HEK293 (cell line): Measurements from ENCODE around the gene BTBD7.
"Not testable (repeated sequence)": the region's sequence is repeated elsewhere in the genome, so short reads cannot be mapped to it uniquely, and the experiment has no call there.

ENCODE experiments used
- CTCF ChIA-PET: fragments of 350-600 bp; formaldehyde crosslinking; extraction: SDS; loops from one replicate; lab custom pipeline; 2021; ENCODE audit warnings: antibody characterized with exemption; lab: Yijun Ruan, JAX
- POLR2A ChIA-PET: fragments of 300-600 bp; formaldehyde crosslinking; extraction: SDS; loops from one replicate; lab custom pipeline; 2020; ENCODE audit warnings: antibody characterized with exemption, inconsistent platforms; lab: Yijun Ruan, JAX
- H3K27ac ChIP-seq: fragments of 200-500 bp; sonication (Bioruptor generic); 2 replicates; pipeline ENCODE4 v1.5.1; 2014; ENCODE audit warnings: low read depth, low read length, control low read depth, inconsistent platforms; ENCODE audit errors: extremely low read depth
- H3K36me3 ChIP-seq, 2 experiments: fragments of 200-500 bp in 1 of 2; sonication (Bioruptor generic) in 1 of 2; 1 replicate in 1 of 2; 2 replicates in 1 of 2; pipeline ENCODE4 v1.5.1; 2014 to 2017; ENCODE audit warnings: inconsistent platforms in 2 of 2, low read length in 2 of 2; ENCODE audit not compliant: control insufficient read depth in 2 of 2, insufficient read depth in 1 of 2
- H3K4me1 ChIP-seq: fragments of 200-500 bp; sonication (Bioruptor generic); 2 replicates; pipeline ENCODE4 v1.5.1; 2014; ENCODE audit warnings: mild to moderate bottlenecking, low read length, inconsistent platforms; ENCODE audit not compliant: control insufficient read depth, insufficient read depth
- H3K4me3 ChIP-seq: 2 replicates; pipeline ENCODE4 v1.5.1; 2011; ENCODE audit warnings: low read depth, mild to moderate bottlenecking, control low read depth, low read length, moderate library complexity
- H3K9me3 ChIP-seq: fragments of 200-500 bp; sonication (Bioruptor generic); 2 replicates; pipeline ENCODE4 v1.5.1; 2014; ENCODE audit warnings: low read depth, low read length, inconsistent platforms; ENCODE audit not compliant: control insufficient read depth, insufficient read depth
- BCL11B ChIP-seq: fragments of 450-650 bp; formaldehyde crosslinking; IDR thresholded peaks from 2 replicates; pipeline ENCODE4 v1.5.1; 2016; ENCODE audit warnings: low read depth, missing biosample characterization, missing genetic modification characterization
- GLI4 ChIP-seq: fragments of 450-650 bp; formaldehyde crosslinking; IDR thresholded peaks from 2 replicates; pipeline ENCODE4 v1.5.1; 2016; ENCODE audit warnings: missing biosample characterization, missing genetic modification characterization
- IKZF3 ChIP-seq: fragments of 450-650 bp; IDR thresholded peaks from 2 replicates; pipeline ENCODE4 v1.5.0; 2018; ENCODE audit warnings: missing biosample characterization, mild to moderate bottlenecking, missing genetic modification characterization, moderate library complexity
- KLF10 ChIP-seq: fragments of 450-650 bp; IDR thresholded peaks from 2 replicates; pipeline ENCODE4 v1.5.1; 2018; ENCODE audit warnings: missing biosample characterization, mild to moderate bottlenecking, missing genetic modification characterization
- RBAK ChIP-seq: fragments of 450-650 bp; formaldehyde crosslinking; IDR thresholded peaks from 2 replicates; pipeline ENCODE4 v1.5.1; 2016; ENCODE audit warnings: missing biosample characterization, missing genetic modification characterization
- TRIM28 ChIP-seq: IDR thresholded peaks from 2 replicates; pipeline ENCODE4 v1.6.1; 2011; ENCODE audit warnings: low read length, control low read depth, borderline replicate concordance
- WT1 ChIP-seq: fragments of 450-650 bp; formaldehyde crosslinking; IDR thresholded peaks from 2 replicates; pipeline ENCODE4 v1.5.1; 2016; ENCODE audit warnings: missing biosample characterization, missing genetic modification characterization
- ZBTB21 ChIP-seq: fragments of 450-650 bp; formaldehyde crosslinking; IDR thresholded peaks from 2 replicates; pipeline ENCODE4 v1.5.1; 2017; ENCODE audit warnings: missing biosample characterization, missing genetic modification characterization
- ZNF184 ChIP-seq: fragments of 450-650 bp; IDR thresholded peaks from 2 replicates; pipeline ENCODE4 v1.5.1; 2018; ENCODE audit warnings: missing biosample characterization, mild to moderate bottlenecking, missing genetic modification characterization
- ZNF292 ChIP-seq: fragments of 450-650 bp; formaldehyde crosslinking; IDR thresholded peaks from 2 replicates; pipeline ENCODE4 v1.5.1; 2016; ENCODE audit warnings: low read depth, missing biosample characterization, missing genetic modification characterization, borderline replicate concordance
- ZNF335 ChIP-seq: fragments of 450-650 bp; formaldehyde crosslinking; conservative IDR thresholded peaks from 2 replicates; pipeline ENCODE4 v1.5.1; 2016; ENCODE audit warnings: missing biosample characterization, missing genetic modification characterization
- ZNF514 ChIP-seq: fragments of 450-650 bp; formaldehyde crosslinking; IDR thresholded peaks from 2 replicates; pipeline ENCODE4 v1.5.1; 2016; ENCODE audit warnings: missing biosample characterization, missing genetic modification characterization
- ZNF596 ChIP-seq: fragments of 450-650 bp; IDR thresholded peaks from 2 replicates; pipeline ENCODE4 v1.5.0; 2018; ENCODE audit warnings: missing biosample characterization, mild to moderate bottlenecking, missing genetic modification characterization, moderate library complexity
- ZNF629 ChIP-seq: fragments of 450-650 bp; formaldehyde crosslinking; IDR thresholded peaks from 2 replicates; pipeline ENCODE4 v1.5.1; 2017; ENCODE audit warnings: missing biosample characterization, missing genetic modification characterization
- ZNF658 ChIP-seq: fragments of 450-650 bp; formaldehyde crosslinking; IDR thresholded peaks from 2 replicates; pipeline ENCODE4; 2016; ENCODE audit warnings: missing biosample characterization, missing genetic modification characterization
- ZNF664 ChIP-seq: fragments of 450-650 bp; formaldehyde crosslinking; IDR thresholded peaks from 2 replicates; pipeline ENCODE4 v1.5.1; 2016; ENCODE audit warnings: missing biosample characterization, missing genetic modification characterization
- ZNF692 ChIP-seq: fragments of 450-650 bp; formaldehyde crosslinking; IDR thresholded peaks from 2 replicates; pipeline ENCODE4 v1.5.1; 2016; ENCODE audit warnings: missing biosample characterization, missing genetic modification characterization
- ZSCAN5A ChIP-seq: fragments of 450-650 bp; formaldehyde crosslinking; IDR thresholded peaks from 2 replicates; pipeline ENCODE4 v1.5.1; 2016; ENCODE audit warnings: missing biosample characterization, missing genetic modification characterization
- TF ChIP-seq, protein P1 (sequence below): fragments of 450-650 bp; formaldehyde crosslinking; IDR thresholded peaks from 2 replicates; pipeline ENCODE4 v1.5.1; 2016; ENCODE audit warnings: missing biosample characterization, missing genetic modification characterization
- TF ChIP-seq, protein P2 (sequence below): fragments of 450-650 bp; formaldehyde crosslinking; IDR thresholded peaks from 2 replicates; pipeline ENCODE4 v1.5.1; 2016; ENCODE audit warnings: missing biosample characterization, missing genetic modification characterization, low read depth
- TF ChIP-seq, protein P3 (sequence below): fragments of 450-650 bp; formaldehyde crosslinking; IDR thresholded peaks from 2 replicates; pipeline ENCODE4 v1.5.1; 2016; ENCODE audit warnings: missing biosample characterization, missing genetic modification characterization

The BTBD7 gene

DNA sequence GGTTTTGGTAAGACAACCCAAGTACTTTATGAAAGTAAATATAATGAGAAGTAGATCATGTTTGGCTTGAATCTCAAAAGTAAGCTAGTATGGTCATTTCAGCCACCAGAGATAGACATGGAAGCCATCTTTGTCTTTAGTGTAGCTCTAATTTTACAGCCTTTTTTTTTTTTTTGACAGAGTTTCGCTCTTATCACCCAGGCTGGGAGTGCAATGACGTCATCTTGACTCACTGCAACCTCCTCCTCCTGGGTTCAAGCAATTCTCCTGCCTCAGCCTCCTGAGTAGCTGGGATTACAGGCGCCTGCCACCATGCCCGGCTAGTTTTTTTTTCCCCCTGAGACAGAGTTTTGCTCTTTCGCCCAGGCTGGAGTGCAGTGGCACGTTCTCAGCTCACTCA lies 22.0 kb upstream of the BTBD7 start:
- H3K9me3 ChIP-seq, POLR2A ChIA-PET, H3K4me3 ChIP-seq, H3K27ac ChIP-seq, H3K4me1 ChIP-seq, H3K36me3 ChIP-seq: not testable (repeated sequence)
- CTCF ChIA-PET, result interaction anchor here (0.6 kb wide), 2 partner anchors 13 to 235 kb away, joined by 3 to 4 read pairs; no protein-coding TSS in a partner anchor
- TF ChIP-seq ZBTB21 (tag by site-specific recombination) (0 out of 2 replicates have a peak, but pooled peaks have one; percentile 30), ZNF629 (tag by site-specific recombination) (peak; percentile 56; the same call in 1 of the 2 replicates)
- TF ChIP-seq, protein P1, sequence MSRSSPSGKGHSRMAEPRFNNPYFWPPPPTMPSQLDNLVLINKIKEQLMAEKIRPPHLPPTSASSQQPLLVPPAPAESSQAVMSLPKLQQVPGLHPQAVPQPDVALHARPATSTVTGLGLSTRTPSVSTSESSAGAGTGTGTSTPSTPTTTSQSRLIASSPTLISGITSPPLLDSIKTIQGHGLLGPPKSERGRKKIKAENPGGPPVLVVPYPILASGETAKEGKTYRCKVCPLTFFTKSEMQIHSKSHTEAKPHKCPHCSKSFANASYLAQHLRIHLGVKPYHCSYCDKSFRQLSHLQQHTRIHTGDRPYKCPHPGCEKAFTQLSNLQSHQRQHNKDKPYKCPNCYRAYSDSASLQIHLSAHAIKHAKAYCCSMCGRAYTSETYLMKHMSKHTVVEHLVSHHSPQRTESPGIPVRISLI (tag by site-specific recombination), result 0 out of 2 replicates have a peak, but pooled peaks have one; percentile 12
- TF ChIP-seq, protein P2, sequence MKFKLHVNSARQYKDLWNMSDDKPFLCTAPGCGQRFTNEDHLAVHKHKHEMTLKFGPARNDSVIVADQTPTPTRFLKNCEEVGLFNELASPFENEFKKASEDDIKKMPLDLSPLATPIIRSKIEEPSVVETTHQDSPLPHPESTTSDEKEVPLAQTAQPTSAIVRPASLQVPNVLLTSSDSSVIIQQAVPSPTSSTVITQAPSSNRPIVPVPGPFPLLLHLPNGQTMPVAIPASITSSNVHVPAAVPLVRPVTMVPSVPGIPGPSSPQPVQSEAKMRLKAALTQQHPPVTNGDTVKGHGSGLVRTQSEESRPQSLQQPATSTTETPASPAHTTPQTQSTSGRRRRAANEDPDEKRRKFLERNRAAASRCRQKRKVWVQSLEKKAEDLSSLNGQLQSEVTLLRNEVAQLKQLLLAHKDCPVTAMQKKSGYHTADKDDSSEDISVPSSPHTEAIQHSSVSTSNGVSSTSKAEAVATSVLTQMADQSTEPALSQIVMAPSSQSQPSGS (tag by site-specific recombination), result peak; percentile 84

DNA sequence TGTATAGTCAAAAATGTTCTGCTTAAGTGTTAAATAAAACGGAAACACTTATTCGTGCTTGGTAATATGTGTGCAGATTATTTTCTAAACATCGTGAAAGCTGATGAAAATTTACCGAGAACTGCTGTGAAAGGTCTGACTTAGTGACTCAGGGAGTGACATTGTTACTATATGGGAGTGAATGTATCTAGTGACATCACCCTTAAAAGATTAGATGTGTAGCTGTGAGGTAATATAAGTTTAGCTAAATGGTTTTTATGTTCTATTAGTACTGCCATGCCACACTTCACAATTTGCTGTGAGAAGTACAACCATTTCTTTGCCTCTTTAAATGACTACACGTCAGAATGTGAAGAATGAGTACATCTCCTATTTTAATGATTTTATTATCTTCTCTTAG lies 15.5 kb upstream of the BTBD7 start:
- ChIA-PET CTCF (interaction anchor here (0.7 kb wide), 1 partner anchor 682 kb away, joined by 3 read pairs; no protein-coding TSS in a partner anchor), POLR2A (interaction anchor here (0.8 kb wide), 1 partner anchor 233 kb away, joined by 3 read pairs; no protein-coding TSS in a partner anchor)
- Histone ChIP-seq H3K9me3 (no peaks in the 10 kb centered on the region), H3K27ac (no peak overlapping the region), H3K4me3 (no peak overlapping the region), H3K4me1 (peaks cover 3% of the 10 kb centered on the region; the same call in 1 of the 2 replicates), H3K36me3 (no peaks in the 10 kb centered on the region)
- TF ChIP-seq ZNF514 (tag by site-specific recombination) (no peak), BCL11B (tag by site-specific recombination) (no peak), ZNF664 (tag by site-specific recombination) (peak; percentile 99), KLF10 (tag by site-specific recombination) (no peak), TRIM28 (no peak), WT1 (peak; percentile 86), GLI4 (tag by site-specific recombination) (no peak), ZNF658 (tag by site-specific recombination) (no peak), ZNF596 (tag by site-specific recombination) (no peak), ZSCAN5A (tag by site-specific recombination) (no peak), RBAK (tag by site-specific recombination) (no peak), ZNF629 (tag by site-specific recombination) (peak; percentile 92), ZNF184 (tag by site-specific recombination) (0 out of 2 replicates have a peak, but pooled peaks have one; percentile 24), ZNF692 (tag by site-specific recombination) (0 out of 2 replicates have a peak, but pooled peaks have one; percentile 27), ZBTB21 (tag by site-specific recombination) (peak; percentile 79), ZNF292 (tag by site-specific recombination) (no peak), ZNF335 (tag by site-specific recombination) (no peak), IKZF3 (tag by site-specific recombination) (no peak)
- TF ChIP-seq, protein P2 (tag by site-specific recombination), result peak; percentile 91
- TF ChIP-seq, protein P3, sequence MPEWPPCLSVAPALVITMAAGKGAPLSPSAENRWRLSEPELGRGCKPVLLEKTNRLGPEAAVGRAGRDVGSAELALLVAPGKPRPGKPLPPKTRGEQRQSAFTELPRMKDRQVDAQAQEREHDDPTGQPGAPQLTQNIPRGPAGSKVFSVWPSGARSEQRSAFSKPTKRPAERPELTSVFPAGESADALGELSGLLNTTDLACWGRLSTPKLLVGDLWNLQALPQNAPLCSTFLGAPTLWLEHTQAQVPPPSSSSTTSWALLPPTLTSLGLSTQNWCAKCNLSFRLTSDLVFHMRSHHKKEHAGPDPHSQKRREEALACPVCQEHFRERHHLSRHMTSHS (tag by site-specific recombination), result no peak
